ENCODE results near the gene SND1.

GRCh38 chr7:127677433-127678230 is 25.6 kb downstream of the SND1 start:
- no peak for TF ChIP-seq SMC3 (IDR thresholded peaks at IDR 0.05; ENCODE audit: low read depth, low read length)
- TF ChIP-seq CEBPB (IDR thresholded peaks at IDR 0.05; ENCODE audit: low read depth, low read length), result no peak
- TF ChIP-seq CTCF (conservative IDR thresholded peaks at IDR 0.05; ENCODE audit: low read depth, low read length), result no peak
- TF ChIP-seq POLR2A (IDR thresholded peaks at IDR 0.05; ENCODE audit: low read depth, low read length), result no peak
- no peak for TF ChIP-seq CHD1 (IDR thresholded peaks at IDR 0.05; ENCODE audit: low read depth, low read length)
- no peak for TF ChIP-seq ELK1 (IDR thresholded peaks at IDR 0.05; ENCODE audit: borderline replicate concordance, low read depth, low read length)
- no peak for TF ChIP-seq RAD21 (IDR thresholded peaks at IDR 0.05; ENCODE audit: low read length)
- TF ChIP-seq MAZ (IDR thresholded peaks at IDR 0.05; ENCODE audit: borderline replicate concordance, low read depth, low read length), result no peak
